K562 (cell line): Measurements from ENCODE around the gene MLST8. TPM values are rescaled to one million over a fixed set of nuclear protein-coding genes. Genes with fewer than 3 reads are reported as not detected.
"Not testable (repeated sequence)": the region's sequence is repeated elsewhere in the genome, so short reads cannot be mapped to it uniquely, and the experiment has no call there.

ENCODE experiments used
- ATAC-seq: fragments of 200-7000 bp; cut with Tn5 transposase; 3 replicates; pipeline ENCODE4 v1.9.1; 2020; ENCODE audit warnings: moderate library complexity
- BruUV-seq: library from RNA; stranded (reverse); fragments of 400-500 nt; replicated peaks from 2 replicates; lab custom pipeline; 2021; lab: Mats Ljungman, UMichigan
- CTCF ChIA-PET: fragments of 300-600 bp; formaldehyde crosslinking; extraction: SDS; loops from one replicate; lab custom pipeline; 2021; ENCODE audit warnings: low intra/inter-chr PET ratio; lab: Yijun Ruan, JAX
- POLR2A ChIA-PET: fragments of 300-600, 350-650 bp; sonication (Branson Sonifier 250); formaldehyde crosslinking; extraction: SDS; loops from one replicate; lab custom pipeline; 2021; ENCODE audit warnings: antibody characterized with exemption, inconsistent platforms; lab: Yijun Ruan, JAX
- DNase-seq, 4 experiments: peaks; one replicate each; pipeline versions ENCODE4 v3.0.0 to v3.0.0-alpha.2; 2011 to 2018; ENCODE audit warnings: low spot score in 3 of 4, mixed read lengths in 3 of 4; ENCODE audit errors: extremely low read depth in 1 of 4
- FAIRE-seq: peaks from 2 replicates; lab custom pipeline; 2011; peaks lifted over from hg19 to GRCh38; lab: Jason Lieb, UNC
- H2AFZ ChIP-seq: 2 replicates; pipeline ENCODE4 v1.6.0; 2011; ENCODE audit warnings: low read depth, low read length, control low read depth, inconsistent platforms
- H3K27ac ChIP-seq: fragments of 200-600 bp; 3 replicates; pipeline ENCODE4 v1.8.0; 2011; ENCODE audit warnings: low read depth, mild to moderate bottlenecking, control low read depth, inconsistent platforms, low read length, moderate library complexity, mixed read lengths; ENCODE audit errors: extremely low read depth
- H3K27me3 ChIP-seq, 2 experiments: fragments of 300-600 bp in 1 of 2; 2 replicates in 1 of 2; 3 replicates in 1 of 2; pipeline versions ENCODE4 v1.6.0 to v1.8.0; 2011; ENCODE audit warnings: inconsistent platforms in 2 of 2, low read length in 2 of 2, mild to moderate bottlenecking in 1 of 2, mixed read lengths in 1 of 2, moderate library complexity in 1 of 2; ENCODE audit not compliant: control insufficient read depth in 2 of 2, insufficient read depth in 2 of 2
- H3K36me3 ChIP-seq: fragments of 300-600 bp; 3 replicates; pipeline ENCODE4 v1.8.0; 2011; ENCODE audit warnings: mild to moderate bottlenecking, low read length, inconsistent platforms; ENCODE audit not compliant: control insufficient read depth, insufficient read depth
- H3K4me1 ChIP-seq, 2 experiments: fragments of 200-600 bp in 1 of 2; replicated peaks in 1 of 2; 2 replicates in 1 of 2; 3 replicates in 1 of 2; pipeline versions ENCODE4 v1.5.1 to v1.8.0; 2011; ENCODE audit warnings: inconsistent platforms in 2 of 2, low read length in 2 of 2, mild to moderate bottlenecking in 1 of 2, mixed read lengths in 1 of 2, moderate library complexity in 1 of 2; ENCODE audit not compliant: control insufficient read depth in 2 of 2, insufficient read depth in 2 of 2
- H3K4me2 ChIP-seq: 2 replicates; pipeline ENCODE4 v1.6.1; 2011; ENCODE audit warnings: low read length, control low read depth, inconsistent platforms, mixed read lengths; ENCODE audit not compliant: insufficient read depth
- H3K4me3 ChIP-seq: fragments of 200-600 bp; sonication (generic), shearing (Covaris generic); 2 replicates; pipeline ENCODE4 v1.5.1; 2016; ENCODE audit warnings: control low read depth, inconsistent platforms
- H3K79me2 ChIP-seq: fragments of 200-600 bp; 3 replicates; pipeline ENCODE4 v1.8.0; 2011; ENCODE audit warnings: low read length, inconsistent platforms; ENCODE audit not compliant: control insufficient read depth, insufficient read depth
- H3K9ac ChIP-seq, 2 experiments: 2 replicates each; pipeline versions ENCODE4 v1.6.0 to v1.6.1; 2011; ENCODE audit warnings: low read depth in 2 of 2, low read length in 2 of 2, control low read depth in 1 of 2, inconsistent platforms in 1 of 2, mild to moderate bottlenecking in 1 of 2, mixed read lengths in 1 of 2; ENCODE audit not compliant: insufficient read depth in 1 of 2
- H3K9me1 ChIP-seq: one replicate; pipeline ENCODE4 v1.6.0; 2011; ENCODE audit warnings: inconsistent platforms, mild to moderate bottlenecking, low read length, moderate library complexity; ENCODE audit not compliant: control insufficient read depth, insufficient read depth
- H3K9me3 ChIP-seq: replicated peaks from 2 replicates; pipeline ENCODE4 v1.5.1; 2011; ENCODE audit warnings: low read depth, low read length, inconsistent platforms; ENCODE audit not compliant: control insufficient read depth, insufficient read depth
- H4K20me1 ChIP-seq: replicated peaks from 2 replicates; pipeline ENCODE4 v1.6.1; 2011; ENCODE audit warnings: low read length, inconsistent platforms, mixed read lengths; ENCODE audit not compliant: control insufficient read depth, insufficient read depth
- ZNF146 ChIP-seq: IDR thresholded peaks from one replicate; pipeline ENCODE4 v1.6.1; 2018; ENCODE audit warnings: missing compliant biosample characterization; ENCODE audit not compliant: unreplicated experiment
- ZNF3 ChIP-seq: fragments of 250-450 bp; sonication (Bioruptor Pico); IDR thresholded peaks from 2 replicates; pipeline ENCODE4 v1.5.0; 2021; ENCODE audit warnings: mild to moderate bottlenecking, moderate library complexity
- WGBS: fragments of 100-300 bp; shearing (Covaris generic); methylation state at CpG from one replicate; pipeline ENCODE4 v1.1.6; 2016; ENCODE audit warnings: low coverage, mixed read lengths; ENCODE audit not compliant: insufficient coverage; ENCODE audit errors: missing lambda C conversion rate; 5-methylcytosine and 5-hydroxymethylcytosine counted together
- in situ Hi-C: fragments of 300-500 bp; cut with MboI; formaldehyde crosslinking; loops from 4 replicates; pipeline ENCODE4 v1.15.0; 2018; ENCODE audit warnings: inconsistent platforms, mixed read lengths
- intact Hi-C: fragments of 100-400 bp; cut with micrococcal nuclease; formaldehyde crosslinking; loops from 2 replicates; pipeline ENCODE4 v1.14.2; 2022
- polyA plus RNA-seq, 8 experiments: library from polyadenylated mRNA; depleted of rRNA in 4 of 8; stranded (reverse) in 5 of 8; unstranded in 3 of 8; fragments of >200 nt; fragmentation: Nextera tagmentation in 2 of 8; fragmentation: Illumina TruSeq in 1 of 8; extraction: Ambion mirVana in 2 of 8; extraction: Trizol in 1 of 8; gene quantifications; 2 replicates each; pipeline versions ENCODE4 v1.2.1 to v1.2.3, GENCODE V29; 2011 to 2014; ENCODE audit warnings: inconsistent platforms in 1 of 8, missing spikeins in 1 of 8
- total RNA-seq, 7 experiments: library from RNA; depleted of rRNA in 6 of 7; stranded (reverse); fragments of >200 nt in 6 of 7; fragmentation: Illumina TruSeq in 2 of 7; extraction: Trizol in 2 of 7; gene quantifications; 2 replicates each; pipeline versions ENCODE4 v1.2.1 to v1.2.3, GENCODE V29; 2011 to 2021; ENCODE audit warnings: low replicate concordance in 1 of 7

The MLST8 gene
- total and polyA plus RNA-seq, 9 of the 15 experiments (the other 6 are each of a cell fraction or from before 2014, with no cell fraction given) = 1.5 to 116 (median 43.3) TPM

DNA sequence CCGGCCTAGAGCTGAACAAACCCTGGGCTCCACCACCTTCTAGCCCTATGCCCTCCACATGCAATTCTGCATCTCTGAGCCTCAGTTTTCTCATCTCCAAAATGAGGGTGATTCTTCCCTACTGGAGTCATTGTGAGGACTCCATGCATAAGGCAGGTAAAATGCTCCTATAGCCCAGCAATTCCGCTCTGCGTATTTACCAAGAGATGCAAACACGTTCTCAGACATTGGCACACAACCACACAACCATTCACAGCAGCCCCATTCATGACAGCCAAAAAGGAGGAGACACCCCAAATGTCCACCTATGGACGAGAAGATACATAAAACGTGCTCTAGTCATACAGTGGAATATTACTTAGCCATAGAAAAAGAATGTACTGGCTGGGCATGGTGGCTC is 4.9 kb upstream of the MLST8 start:
- no peak overlapping the region for H3K27ac ChIP-seq
- peaks cover 8% of the 10 kb centered on the region; the same call in 2 of the 3 replicates for H3K79me2 ChIP-seq
- no peak for TF ChIP-seq ZNF3 (CRISPR knock-in tag)
- TF ChIP-seq ZNF146 = peak; percentile 17
- no peak overlapping the region for H2AFZ ChIP-seq
- in situ Hi-C loops = no loop called here
- H3K9ac ChIP-seq = peak overlapping the region in 1 of 2 experiments; percentile 56; a peak in 1 of 4 replicates
- ChIA-PET POLR2A (interaction anchor here (0.9 kb wide), 1 partner anchor 10 kb away, joined by 5 read pairs; no protein-coding TSS in a partner anchor), CTCF (no interaction called here)
- H3K9me1 ChIP-seq = no peaks in the 10 kb centered on the region
- H3K36me3 ChIP-seq = no peaks in the 10 kb centered on the region
- peaks cover 2 to 45% of the 10 kb centered on the region in 2 experiments; a peak in 4 of 5 replicates for H3K4me1 ChIP-seq
- ATAC-seq (no peak), DNase-seq (no peak), FAIRE-seq (no peak)
- BruUV-seq = no TSS peak
- H3K4me2 ChIP-seq = no peak overlapping the region
- no peaks in the 10 kb centered on the region for H4K20me1 ChIP-seq
- H3K27me3 ChIP-seq = peaks cover 0 to 5% of the 10 kb centered on the region in 2 experiments; a peak in 2 of 5 replicates
- H3K9me3 ChIP-seq = no peaks in the 10 kb centered on the region
- H3K4me3 ChIP-seq = no peak overlapping the region
- 47% methylated on average over 6 of the region's 6 CpGs for WGBS
- intact Hi-C loops = no loop called here

DNA sequence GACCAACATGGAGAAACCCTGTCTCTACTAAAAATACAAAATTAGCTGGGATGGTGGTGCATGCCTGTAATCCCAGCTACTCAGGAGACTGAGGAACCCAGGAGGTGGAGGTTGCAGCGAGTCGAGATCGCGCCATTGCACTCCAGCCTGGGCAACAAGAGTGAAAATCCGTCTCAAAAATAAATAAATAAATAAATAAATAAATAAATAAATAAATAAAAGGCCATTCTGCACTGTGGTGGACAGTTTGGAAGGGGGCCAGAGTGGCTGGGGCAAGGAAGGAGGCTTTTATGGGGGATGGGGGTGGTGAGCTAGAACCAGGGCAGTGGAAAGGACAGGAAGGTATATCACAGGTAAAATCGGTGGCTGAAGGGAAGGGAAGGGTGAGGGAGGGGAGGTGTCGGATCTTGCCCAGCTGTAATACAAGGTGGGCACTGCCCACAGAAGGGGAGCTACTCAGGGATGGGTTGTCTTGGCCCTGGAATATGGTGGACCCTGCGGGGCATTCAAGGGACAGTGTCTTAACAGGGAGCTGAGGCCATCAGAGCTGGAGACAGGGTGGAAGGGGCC is 2.0 kb upstream of the MLST8 start:
- intact Hi-C loops, H3K9me3 ChIP-seq, H3K9me1 ChIP-seq, H3K27ac ChIP-seq, BruUV-seq, H3K27me3 ChIP-seq, H3K4me3 ChIP-seq, ATAC-seq, in situ Hi-C loops, H3K4me2 ChIP-seq, DNase-seq, H4K20me1 ChIP-seq, H2AFZ ChIP-seq, FAIRE-seq: not testable (repeated sequence)
- POLR2A ChIA-PET = interaction anchor here (0.9 to 1.2 kb wide), 4 partner anchors 9 to 48 kb away, joined by 3 to 8 read pairs (median 4); partner anchors contain the start of gene TRAF7
- Histone ChIP-seq H3K9ac (peak overlapping the region in 1 of 2 experiments; percentile 37; a peak in 1 of 4 replicates), H3K79me2 (peaks cover 32% of the 10 kb centered on the region), H3K4me1 (peaks cover 9 to 53% of the 10 kb centered on the region in 2 experiments; a peak in 3 of 5 replicates), H3K36me3 (peaks cover 17% of the 10 kb centered on the region; the same call in 1 of the 3 replicates)
- 78% methylated on average over 6 of the region's 8 CpGs for WGBS
- CTCF ChIA-PET = interaction anchor here (0.6 kb wide), 1 partner anchor 795 kb away, joined by 3 read pairs; no protein-coding TSS in a partner anchor
